Ureter (tissue), 1 donor: ENCODE measurements around the gene CALR. TPM values are rescaled to one million over a fixed set of nuclear protein-coding genes. Genes with fewer than 3 reads are reported as not detected.
"Not testable (repeated sequence)": the region's sequence is repeated elsewhere in the genome, so short reads cannot be mapped to it uniquely, and the experiment has no call there.

Source experiments
- DNase-seq: peaks from one replicate; pipeline ENCODE4 v3.0.0-alpha.2; 2020; ENCODE audit warnings: low spot score
- total RNA-seq: library from RNA; stranded (reverse); gene quantifications from one replicate; pipeline ENCODE4 v1.2.4, GENCODE V29; 2023
- donor health status: DM: yes; HTN: yes; CAD: no.

CALR gene
- total RNA-seq, 1 donor from 2014 or later = 643 TPM

- DNase-seq = peak; percentile 94
Observed at GRCh38 chr19:12933287-12934072, 4.9 kb upstream of the CALR start, which contains the start of gene FARSA. TSS of gene FARSA (minus strand) at chr19:12933711. CDS start at chr19:12933696, 15 bp downstream.

GRCh38 chr19:12935071-12935470, 3.3 kb upstream of the CALR start:
- no peak for DNase-seq

- no peak for DNase-seq
Observed at GRCh38 chr19:12936582-12936981, 1.8 kb upstream of the CALR start.

- no peak for DNase-seq
Observed at GRCh38 chr19:12937093-12937926, 1.1 kb upstream of the CALR start.

- no peak for DNase-seq
Observed at GRCh38 chr19:12938779-12939601, 581 bp downstream of the CALR start.

- no peak for DNase-seq
Observed at GRCh38 chr19:12939975-12940423, 1.6 kb downstream of the CALR start.

GRCh38 chr19:12940897-12941296, 2.5 kb downstream of the CALR start:
- DNase-seq = no peak

GRCh38 chr19:12943437-12944044, 5.1 kb downstream of the CALR start:
- no peak for DNase-seq

- no peak for DNase-seq
Observed at GRCh38 chr19:12944104-12944674, 5.8 kb downstream of the CALR start.

- DNase-seq = peak; percentile 97
Observed at GRCh38 chr19:12945479-12946091, 7.2 kb downstream of the CALR start, which contains the start of gene RAD23A. TSS of gene RAD23A (plus strand) at chr19:12945862. CDS start at chr19:12945949, 87 bp downstream.

GRCh38 chr19:12946092-12946721, 7.8 kb downstream of the CALR start:
- DNase-seq = peak; percentile 78

GRCh38 chr19:12946731-12947496, 8.5 kb downstream of the CALR start:
- no peak for DNase-seq

- DNase-seq = no peak
Observed at GRCh38 chr19:12947702-12948611, 9.5 kb downstream of the CALR start.

GRCh38 chr19:12948612-12949362, 10.4 kb downstream of the CALR start:
- no peak for DNase-seq

GRCh38 chr19:12949363-12950283, 11.2 kb downstream of the CALR start:
- no peak for DNase-seq

GRCh38 chr19:12952050-12952449, 13.6 kb downstream of the CALR start:
- DNase-seq = not testable (repeated sequence)
